Measurements from ENCODE around the gene CSNK2A3.
"Not testable (repeated sequence)": the region's sequence is repeated elsewhere in the genome, so short reads cannot be mapped to it uniquely, and the experiment has no call there.

CSNK2A3 gene
- 0.80 to 0.93 (median 0.87) reads per million in 4 donors for total RNA-seq

DNA sequence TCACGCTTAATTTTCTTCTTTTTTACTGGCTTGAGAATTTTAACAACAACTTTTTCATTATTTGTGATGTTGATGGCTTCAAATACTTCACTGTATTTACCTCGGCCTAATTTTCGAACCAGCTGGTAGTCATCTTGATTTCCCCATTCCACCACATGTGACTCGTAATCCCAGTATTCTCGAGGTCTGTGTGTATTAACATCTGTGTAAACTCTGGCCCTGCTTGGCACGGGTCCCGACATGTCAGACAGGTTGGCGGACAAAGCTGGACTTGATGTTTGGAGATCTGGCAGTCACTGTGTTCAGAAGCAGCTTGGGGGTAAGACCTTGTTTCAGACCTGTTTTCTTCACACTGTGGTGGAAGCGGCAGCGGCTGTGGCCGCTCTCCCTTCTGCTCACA lies at the start of gene CSNK2A3:
CSNK2A3 (minus strand) TSS at position 373 of the 400 bp plus-strand sequence; CDS start at position 242, 131 bp downstream.
- DNase-seq = not testable (repeated sequence)

DNA sequence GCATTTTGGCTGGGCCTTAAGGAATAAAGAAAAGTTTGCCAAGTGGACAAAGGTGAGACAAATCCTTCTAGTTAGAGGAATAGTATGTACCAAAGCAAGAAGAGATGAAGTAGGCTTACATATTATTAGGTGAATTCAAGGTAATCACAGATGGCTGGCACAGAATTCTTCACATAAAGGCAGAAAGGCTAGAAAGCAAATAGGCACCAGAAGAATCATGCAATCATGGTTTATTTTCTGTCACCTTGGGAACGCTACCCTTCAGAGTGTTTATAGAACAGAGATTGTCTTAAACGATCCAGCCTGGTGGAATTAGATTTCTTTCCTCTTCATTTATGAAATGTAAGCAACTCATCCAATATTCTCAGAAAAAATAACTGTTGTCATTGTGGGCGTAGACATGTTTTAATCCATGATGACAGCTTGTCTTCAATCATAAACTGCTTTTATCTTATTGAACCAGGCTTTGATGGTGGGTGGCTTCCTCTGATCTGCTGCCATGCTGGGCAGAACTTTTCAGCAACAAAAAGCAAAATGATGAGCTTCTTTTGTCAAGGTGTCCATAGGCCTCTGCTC lies 49.0 kb upstream of the CSNK2A3 start:
- no peak for DNase-seq

DNA sequence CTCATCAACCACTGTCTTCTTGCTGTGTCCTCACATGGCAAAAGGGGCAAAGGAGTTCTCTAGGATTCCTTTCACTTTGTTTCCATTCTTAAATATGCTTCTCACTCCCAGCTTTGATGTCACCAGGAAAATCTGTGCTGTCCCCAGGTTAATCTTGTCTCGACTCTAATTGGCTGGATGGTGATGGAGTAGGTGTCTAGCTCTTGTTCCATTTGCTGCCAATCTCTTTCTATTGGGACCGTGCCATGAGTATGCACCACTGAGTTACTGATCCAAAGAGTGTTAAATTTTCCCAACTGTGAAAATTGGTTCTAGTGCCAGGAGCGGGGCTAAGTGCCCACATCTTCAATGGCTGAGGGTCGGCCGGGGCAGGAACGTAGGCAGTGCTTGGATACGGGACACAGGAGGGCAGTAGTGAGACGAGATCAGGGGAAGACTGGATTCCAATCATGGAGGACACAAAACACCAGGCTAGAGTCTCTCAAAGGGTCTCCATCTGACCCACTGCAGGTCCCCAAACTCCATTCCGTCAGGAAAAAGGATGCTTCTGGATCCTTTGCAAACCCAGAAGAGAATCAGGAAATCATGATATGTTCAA lies 47.7 kb upstream of the CSNK2A3 start:
- no peak for DNase-seq

DNA sequence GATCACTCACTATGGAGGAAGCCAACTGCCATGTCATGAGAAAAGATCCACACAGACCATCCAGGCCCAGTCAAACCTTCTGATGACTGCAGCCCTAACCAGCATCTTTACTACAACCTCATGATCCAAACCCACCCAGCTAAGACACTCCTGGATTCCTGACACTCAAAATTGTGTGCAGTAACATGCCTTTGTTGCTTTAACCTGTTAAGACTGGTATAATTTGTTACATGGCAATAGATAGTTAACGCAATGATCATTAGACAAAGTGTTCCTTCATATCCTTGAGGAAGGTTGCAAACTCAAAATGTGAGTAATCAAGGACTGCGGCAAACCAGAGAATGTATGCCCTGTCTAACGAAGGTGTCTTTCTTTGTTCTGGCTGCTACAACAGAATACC lies 47.1 kb upstream of the CSNK2A3 start:
- no peak for DNase-seq

- no peak for DNase-seq
Measured at GRCh38 chr11:11397781-11398180, 44.7 kb upstream of the CSNK2A3 start.

GRCh38 chr11:11397036-11397415 lies 44.0 kb upstream of the CSNK2A3 start:
- DNase-seq = no peak

GRCh38 chr11:11396301-11397035 lies 43.4 kb upstream of the CSNK2A3 start:
- DNase-seq = no peak

DNA sequence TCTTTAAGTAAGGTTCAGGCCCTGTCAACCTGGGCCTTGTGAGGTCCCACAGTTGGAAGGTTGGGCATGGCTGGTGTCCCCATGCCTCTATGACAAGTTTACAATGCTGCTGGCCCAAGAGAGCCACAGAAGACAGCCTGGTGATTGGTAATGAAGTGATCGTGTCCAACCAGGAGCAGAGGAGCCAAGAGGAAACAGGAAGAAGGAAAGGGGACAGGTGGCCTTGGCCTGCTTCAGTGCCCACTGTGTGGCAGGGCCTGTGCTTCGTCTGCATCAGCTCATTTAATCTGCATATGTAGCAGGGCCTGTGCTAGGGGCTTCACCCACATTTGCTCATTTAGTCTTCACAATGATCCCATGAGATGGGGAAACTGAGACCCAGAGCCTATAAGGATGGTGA lies 42.1 kb upstream of the CSNK2A3 start:
- no peak for DNase-seq

DNA sequence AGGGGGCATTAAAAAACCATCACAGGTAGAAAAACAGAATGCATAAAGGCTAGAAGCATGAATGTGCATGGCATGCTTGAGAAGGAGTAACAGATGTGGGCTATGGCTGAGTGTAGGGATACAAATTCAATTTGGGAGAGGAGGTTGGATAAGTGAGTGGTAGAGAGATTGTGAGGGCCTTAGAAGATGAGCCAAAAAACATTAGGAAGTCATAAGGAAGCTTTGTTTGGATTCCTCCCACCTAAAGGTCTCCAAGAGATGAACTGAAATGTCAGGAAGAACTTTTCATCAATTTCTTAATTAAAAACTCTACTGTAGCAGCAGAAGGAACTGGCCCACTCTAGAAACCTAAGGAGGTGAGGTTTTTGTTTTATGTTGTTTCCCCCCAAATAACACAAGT lies 41.2 kb upstream of the CSNK2A3 start:
- no peak for DNase-seq

GRCh38 chr11:11391796-11392463 lies 38.9 kb upstream of the CSNK2A3 start:
- DNase-seq = no peak

GRCh38 chr11:11391169-11391568 lies 38.1 kb upstream of the CSNK2A3 start:
- DNase-seq = no peak

GRCh38 chr11:11390068-11390771 lies 37.2 kb upstream of the CSNK2A3 start:
- no peak for DNase-seq

DNA sequence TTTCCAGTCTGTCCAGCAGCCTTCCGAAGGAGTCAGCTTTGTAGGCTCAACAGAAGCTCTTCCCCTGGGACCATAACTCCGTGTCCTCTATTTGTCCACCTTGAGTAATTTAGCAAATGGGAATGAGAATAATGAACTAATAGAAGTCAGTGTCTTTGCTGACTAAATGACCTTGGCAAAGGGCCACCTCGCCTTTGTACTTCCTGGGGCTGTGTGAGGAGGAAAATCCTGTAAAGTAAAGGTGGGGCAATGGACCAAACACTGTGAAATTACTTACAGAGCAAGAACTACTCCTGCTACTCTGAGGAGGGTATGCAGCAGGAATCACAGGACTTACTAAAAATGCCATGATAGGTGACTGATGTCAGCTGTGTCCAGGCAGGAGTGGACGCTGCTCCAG lies 36.2 kb upstream of the CSNK2A3 start:
- no peak for DNase-seq

GRCh38 chr11:11387622-11388305 lies 34.7 kb upstream of the CSNK2A3 start:
- no peak for DNase-seq

DNA sequence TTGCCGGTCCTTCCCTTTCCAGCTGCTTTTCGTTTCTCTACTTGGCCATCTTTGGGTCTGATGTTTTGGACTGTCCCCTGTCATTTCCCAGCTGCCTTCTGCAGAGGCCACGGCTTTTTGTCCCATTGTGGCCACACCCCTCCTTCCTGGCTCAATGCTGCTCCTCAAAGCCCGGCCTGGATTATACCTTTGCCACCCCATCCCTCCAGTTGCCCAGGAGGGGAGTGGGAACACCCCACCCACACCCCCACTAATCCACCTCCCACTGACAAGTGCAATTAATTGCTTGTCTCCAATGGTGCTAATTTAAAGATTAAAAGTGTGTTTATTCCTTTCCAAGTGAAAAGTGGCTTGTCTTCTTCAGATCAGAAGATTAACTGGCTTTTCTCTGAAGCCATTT lies 34.2 kb upstream of the CSNK2A3 start:
- no peak for DNase-seq

GRCh38 chr11:11384829-11385228 lies 31.8 kb upstream of the CSNK2A3 start:
- no peak for DNase-seq

- DNase-seq = no peak
Measured at GRCh38 chr11:11383995-11384394, 30.9 kb upstream of the CSNK2A3 start.

GRCh38 chr11:11382858-11383532 lies 29.9 kb upstream of the CSNK2A3 start:
- no peak for DNase-seq

DNA sequence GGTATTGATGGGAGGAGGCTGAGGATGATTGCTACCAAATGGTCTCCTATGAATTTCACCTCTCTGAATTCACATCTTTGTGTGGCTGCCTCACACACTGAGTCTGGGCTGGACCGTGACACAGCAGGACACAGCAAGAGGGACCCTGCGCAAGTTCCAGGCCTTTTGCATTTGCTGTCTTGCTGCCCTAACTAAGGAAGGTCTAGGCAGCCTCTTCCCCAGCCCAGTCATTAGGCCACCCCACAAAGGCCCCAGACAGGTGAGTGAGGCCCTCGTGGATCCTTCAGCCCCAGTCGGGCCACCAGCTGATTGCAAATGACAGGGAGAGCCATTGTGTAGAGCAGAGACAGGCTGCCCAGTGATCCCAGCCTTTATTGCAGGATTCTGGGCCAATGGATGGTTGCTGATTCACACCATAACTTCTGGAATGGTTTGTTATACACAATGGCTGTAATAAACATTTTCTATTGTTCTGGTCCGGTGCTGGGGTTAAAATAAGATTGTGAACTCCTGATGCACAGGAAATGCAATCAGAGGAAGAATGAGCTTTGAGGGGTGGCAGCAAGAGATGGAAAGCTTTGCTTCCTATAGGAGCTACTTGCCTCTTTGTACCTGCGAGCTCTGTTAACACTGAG lies 28.5 kb upstream of the CSNK2A3 start:
- no peak for DNase-seq

DNA sequence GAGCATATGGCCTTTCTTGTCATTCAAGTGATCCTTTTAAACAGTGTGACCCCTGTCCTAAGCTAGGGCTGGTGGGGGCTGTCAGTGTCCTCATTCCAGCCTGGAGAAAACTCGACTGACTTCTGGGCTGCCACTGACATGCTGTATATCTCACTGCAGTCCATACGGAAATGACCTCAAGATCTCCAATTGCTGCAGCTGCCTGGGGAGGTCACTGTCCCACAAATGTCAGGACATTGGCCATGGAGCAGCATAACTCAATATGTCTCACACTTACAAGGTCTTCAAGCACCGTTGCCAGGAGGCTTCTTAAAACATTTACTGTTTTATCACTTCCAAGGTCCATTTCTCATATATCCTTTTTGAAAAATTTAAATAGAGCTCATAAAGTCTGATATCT lies 27.8 kb upstream of the CSNK2A3 start:
- DNase-seq = no peak

DNA sequence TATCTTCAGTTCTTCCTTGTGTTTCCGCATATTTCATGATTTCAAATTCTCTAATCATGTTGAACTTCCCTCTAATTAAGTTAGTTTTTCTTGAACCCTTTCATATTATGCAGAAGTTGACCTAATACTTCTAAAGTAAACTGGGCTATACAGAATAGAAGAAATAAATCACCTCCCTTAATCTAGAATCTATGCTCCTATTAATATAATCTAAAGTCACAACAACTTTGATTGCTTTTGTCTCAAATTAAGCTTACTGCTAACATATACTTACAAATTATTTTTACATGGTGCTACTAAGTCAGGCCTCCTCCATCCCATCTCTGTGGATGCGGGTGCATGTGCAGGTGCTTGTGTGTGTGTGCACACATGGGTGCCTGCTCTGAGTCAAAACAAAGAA lies 27.3 kb upstream of the CSNK2A3 start:
- DNase-seq = no peak

Data from T-helper 1 cell (primary cell).